IMR-90 (cell line): ENCODE data around the gene TMEM256. TPM values are rescaled to one million over a fixed set of nuclear protein-coding genes. Genes with fewer than 3 reads are reported as not detected.

Experiments used
- ATAC-seq: fragments of 200-7000 bp; cut with Tn5 transposase; 2 replicates; pipeline ENCODE4 v1.9.1; 2020; ENCODE audit warnings: low read depth, mild to moderate bottlenecking, moderate library complexity
- BruUV-seq: library from RNA; stranded (reverse); fragments of 400-500 nt; replicated peaks from 2 replicates; lab custom pipeline; 2021; lab: Mats Ljungman, UMichigan
- CTCF ChIA-PET: fragments of 300-600 bp; formaldehyde crosslinking; extraction: SDS; loops from one replicate; lab custom pipeline; 2021; ENCODE audit warnings: antibody characterized with exemption; lab: Yijun Ruan, JAX
- POLR2A ChIA-PET: fragments of 300-600 bp; sonication (Branson Sonifier 250); formaldehyde crosslinking; loops from one replicate; lab custom pipeline; 2022; ENCODE audit warnings: antibody characterized with exemption; ENCODE audit not compliant: unreplicated experiment; lab: Charles Lee
- DNase-seq: peaks from one replicate; pipeline ENCODE4 v3.0.0; 2013
- H2AFZ ChIP-seq: replicated peaks from 2 replicates; pipeline ENCODE3; 2013; ENCODE audit warnings: low read length, mild to moderate bottlenecking; ENCODE audit not compliant: poor library complexity
- H2AK5ac ChIP-seq: 2 replicates; pipeline ENCODE4 v1.6.1; 2013; ENCODE audit warnings: low read depth, low read length, inconsistent platforms
- H2AK9ac ChIP-seq: replicated peaks from 2 replicates; pipeline ENCODE3; 2013; ENCODE audit warnings: mild to moderate bottlenecking, low read depth, low read length, moderate library complexity; ENCODE audit not compliant: poor library complexity
- H2BK120ac ChIP-seq: 2 replicates; pipeline ENCODE4 v1.6.1; 2013; ENCODE audit warnings: low read depth, low read length, inconsistent platforms
- H2BK15ac ChIP-seq: 3 replicates; pipeline ENCODE4 v1.6.1; 2013; ENCODE audit warnings: low read depth, low read length, inconsistent platforms
- H2BK20ac ChIP-seq: 2 replicates; pipeline ENCODE4 v1.6.1; 2013; ENCODE audit warnings: low read depth, mild to moderate bottlenecking, inconsistent platforms, low read length, moderate library complexity
- H2BK5ac ChIP-seq: 2 replicates; pipeline ENCODE4 v1.6.1; 2013; ENCODE audit warnings: mild to moderate bottlenecking, low read depth, low read length, inconsistent platforms; ENCODE audit not compliant: poor library complexity, severe bottlenecking
- H3K14ac ChIP-seq: replicated peaks from 2 replicates; pipeline ENCODE4 v1.6.1; 2013; ENCODE audit warnings: low read depth, low read length, inconsistent platforms
- H3K18ac ChIP-seq: 2 replicates; pipeline ENCODE4 v1.6.1; 2013; ENCODE audit warnings: low read depth, low read length, control low read depth
- H3K23ac ChIP-seq: 2 replicates; pipeline ENCODE4 v1.6.1; 2013; ENCODE audit warnings: low read depth, low read length, inconsistent platforms
- H3K27ac ChIP-seq: 2 replicates; pipeline ENCODE4 v1.5.1; 2013; ENCODE audit warnings: mild to moderate bottlenecking, control low read depth, low read length; ENCODE audit not compliant: insufficient read depth
- H3K27me3 ChIP-seq: 2 replicates; pipeline ENCODE4 v1.6.1; 2013; ENCODE audit warnings: low read length; ENCODE audit not compliant: control insufficient read depth, insufficient read depth
- H3K36me3 ChIP-seq: 2 replicates; pipeline ENCODE4 v1.6.1; 2013; ENCODE audit warnings: low read length, mixed read lengths; ENCODE audit not compliant: control insufficient read depth, insufficient read depth
- H3K4ac ChIP-seq: 2 replicates; pipeline ENCODE4 v1.6.1; 2013; ENCODE audit warnings: low read depth, low read length, inconsistent platforms
- H3K4me1 ChIP-seq: 2 replicates; pipeline ENCODE4 v1.6.1; 2013; ENCODE audit warnings: low read length, mixed read lengths; ENCODE audit not compliant: control insufficient read depth, insufficient read depth
- H3K4me2 ChIP-seq: 2 replicates; pipeline ENCODE4 v1.6.1; 2013; ENCODE audit warnings: low read depth, mild to moderate bottlenecking, control low read depth, low read length, moderate library complexity
- H3K4me3 ChIP-seq: 2 replicates; pipeline ENCODE4 v1.5.1; 2013; ENCODE audit warnings: low read depth, mild to moderate bottlenecking, control low read depth, low read length, moderate library complexity; ENCODE audit not compliant: insufficient read depth
- H3K56ac ChIP-seq: 2 replicates; pipeline ENCODE4 v1.6.1; 2013; ENCODE audit warnings: low read length, inconsistent platforms; ENCODE audit not compliant: insufficient read depth; ENCODE audit errors: extremely low read depth
- H3K79me1 ChIP-seq, 2 experiments: 2 replicates each; pipeline ENCODE4 v1.6.1; 2013; ENCODE audit warnings: low read length in 2 of 2, inconsistent platforms in 1 of 2, low read depth in 1 of 2
- H3K9ac ChIP-seq: 2 replicates; pipeline ENCODE4 v1.6.1; 2013; ENCODE audit warnings: low read depth, low read length, control low read depth
- H3K9me1 ChIP-seq: 2 replicates; pipeline ENCODE4 v1.6.1; 2013; ENCODE audit warnings: low read length, inconsistent platforms; ENCODE audit not compliant: insufficient read depth
- H3K9me3 ChIP-seq: 2 replicates; pipeline ENCODE4 v1.6.1; 2013; ENCODE audit warnings: low read length; ENCODE audit not compliant: control insufficient read depth, insufficient read depth
- H4K20me1 ChIP-seq: 2 replicates; pipeline ENCODE4 v1.6.1; 2013; ENCODE audit warnings: low read length, inconsistent platforms; ENCODE audit not compliant: insufficient read depth
- H4K5ac ChIP-seq: 2 replicates; pipeline ENCODE4 v1.6.1; 2013; ENCODE audit warnings: mild to moderate bottlenecking, low read depth, low read length, control low read depth
- H4K8ac ChIP-seq, 2 experiments: 2 replicates each; pipeline ENCODE4 v1.6.1; 2013; ENCODE audit warnings: low read depth in 2 of 2, low read length in 2 of 2, control low read depth in 1 of 2, inconsistent platforms in 1 of 2
- H4K91ac ChIP-seq: 2 replicates; pipeline ENCODE4 v1.6.1; 2013; ENCODE audit warnings: low read depth, low read length, inconsistent platforms; ENCODE audit not compliant: insufficient read depth
- BHLHE40 ChIP-seq: fragments of 150-350 bp; IDR thresholded peaks from 2 replicates; pipeline ENCODE4 v1.6.1; 2016; ENCODE audit warnings: mild to moderate bottlenecking, low read depth, low read length
- CEBPB ChIP-seq: IDR thresholded peaks from 2 replicates; pipeline ENCODE4 v1.6.1; 2012; ENCODE audit warnings: low read depth, low read length, improper control_type of control experiment
- CHD1 ChIP-seq: IDR thresholded peaks from 2 replicates; pipeline ENCODE4 v1.6.1; 2012; ENCODE audit warnings: low read depth, low read length, improper control_type of control experiment
- CTCF ChIP-seq: conservative IDR thresholded peaks from 2 replicates; pipeline ENCODE4 v1.5.1; 2012; ENCODE audit warnings: mild to moderate bottlenecking, low read depth, low read length, improper control_type of control experiment
- ELK1 ChIP-seq: fragments of 150-350 bp; IDR thresholded peaks from 2 replicates; pipeline ENCODE4 v1.6.1; 2016; ENCODE audit warnings: low read depth, mild to moderate bottlenecking, low read length, moderate library complexity, borderline replicate concordance
- FOS ChIP-seq: fragments of 150-350 bp; IDR thresholded peaks from 2 replicates; pipeline ENCODE4 v1.6.1; 2016; ENCODE audit warnings: low read depth, low read length
- MAFK ChIP-seq: IDR thresholded peaks from 2 replicates; pipeline ENCODE4 v1.6.1; 2012; ENCODE audit warnings: low read depth, low read length, improper control_type of control experiment
- MAZ ChIP-seq: IDR thresholded peaks from 2 replicates; pipeline ENCODE4 v1.6.1; 2012; ENCODE audit warnings: low read depth, mild to moderate bottlenecking, low read length, improper control_type of control experiment, moderate library complexity, borderline replicate concordance
- MXI1 ChIP-seq: IDR thresholded peaks from 2 replicates; pipeline ENCODE4 v1.6.1; 2012; ENCODE audit warnings: low read depth, mild to moderate bottlenecking, low read length, moderate library complexity, borderline replicate concordance
- NFE2L2 ChIP-seq: fragments of 150-350 bp; IDR thresholded peaks from 2 replicates; pipeline ENCODE4 v1.6.1; 2016; ENCODE audit warnings: low read depth, mild to moderate bottlenecking, low read length
- POLR2A ChIP-seq: IDR thresholded peaks from 2 replicates; pipeline ENCODE4 v1.6.1; 2012; ENCODE audit warnings: mild to moderate bottlenecking, low read depth, low read length
- RAD21 ChIP-seq: IDR thresholded peaks from 2 replicates; pipeline ENCODE4 v1.6.1; 2012; ENCODE audit warnings: low read length, improper control_type of control experiment
- RCOR1 ChIP-seq: IDR thresholded peaks from 2 replicates; pipeline ENCODE4 v1.6.1; 2012; ENCODE audit warnings: mild to moderate bottlenecking, low read length, improper control_type of control experiment; ENCODE audit not compliant: insufficient replicate concordance
- RFX5 ChIP-seq: IDR thresholded peaks from 2 replicates; pipeline ENCODE4 v1.8.0; 2012; ENCODE audit warnings: low read depth, mild to moderate bottlenecking, low read length, moderate library complexity
- SMC3 ChIP-seq: fragments of 150-350 bp; IDR thresholded peaks from 2 replicates; pipeline ENCODE4 v1.6.1; 2016; ENCODE audit warnings: low read depth, mild to moderate bottlenecking, antibody characterized with exemption, low read length, moderate library complexity
- USF2 ChIP-seq: fragments of 150-350 bp; IDR thresholded peaks from 2 replicates; pipeline ENCODE4 v1.6.1; 2017; ENCODE audit warnings: mild to moderate bottlenecking, antibody characterized with exemption, low read length, low read depth
- WGBS, 2 experiments: methylation state at CpG; one replicate each; pipeline versions ENCODE4 v1.1.5 to v1.1.7; 2013; ENCODE audit warnings: missing lambda C conversion rate in 2 of 2; ENCODE audit not compliant: insufficient read length in 1 of 2; ENCODE audit errors: extremely low coverage in 2 of 2; 5-methylcytosine and 5-hydroxymethylcytosine counted together
- dilution Hi-C: fragments of 300-500 bp; cut with HindIII; formaldehyde crosslinking; loops from one replicate; pipeline ENCODE4 v1.14.3; 2018; ENCODE audit warnings: low sequenced_read_pairs; ENCODE audit not compliant: unreplicated experiment
- in situ Hi-C: fragments of 300-500 bp; cut with MboI; formaldehyde crosslinking; loops from 3 replicates; pipeline ENCODE4 v1.14.3; 2019; ENCODE audit warnings: low sequenced_read_pairs, inconsistent platforms, mixed read lengths
- intact Hi-C: fragments of 100-400 bp; cut with micrococcal nuclease; formaldehyde crosslinking; loops from 2 replicates; pipeline ENCODE4 v1.10.0; 2022
- polyA plus RNA-seq, 3 experiments: library from polyadenylated mRNA; depleted of rRNA; stranded (reverse); fragments of >200 nt; gene quantifications; 2 replicates each; pipeline ENCODE4 v1.2.3, GENCODE V29; 2012; ENCODE audit warnings: low replicate concordance in 1 of 3
- total RNA-seq: library from RNA; depleted of rRNA; stranded (reverse); fragments of >200 nt; gene quantifications from 2 replicates; pipeline ENCODE4 v1.2.3, GENCODE V29; 2012

TMEM256 gene
- total and polyA plus RNA-seq, 2 of the 4 experiments (the other 2 are of a cell fraction): 38.4 to 174 TPM

- BruUV-seq: no TSS peak
Observed at GRCh38 chr17:7398612-7399011, 5.3 kb downstream of the TMEM256 start.

More at GRCh38 chr17:7398612-7399011, 5.3 kb downstream of the TMEM256 start:
- ChIA-PET CTCF (interaction anchor here (0.6 kb wide), 1 partner anchor 43 kb away, joined by 5 read pairs; no protein-coding TSS in a partner anchor), POLR2A (no interaction called here)
- Histone ChIP-seq H4K91ac (no peak overlapping the region), H3K4ac (no peak overlapping the region), H3K27ac (no peak overlapping the region), H2BK20ac (no peak overlapping the region), H3K79me1 (peaks cover 15 to 32% of the 10 kb centered on the region in 2 experiments), H3K4me2 (no peak overlapping the region), H2BK5ac (no peak overlapping the region), H2BK15ac (no peak overlapping the region), H3K4me3 (no peak overlapping the region), H3K9ac (no peak overlapping the region), H3K18ac (no peak overlapping the region), H2BK120ac (no peak overlapping the region), H3K14ac (no peak overlapping the region), H2AK9ac (no peak overlapping the region), H3K27me3 (no peaks in the 10 kb centered on the region), H4K20me1 (no peaks in the 10 kb centered on the region), H3K9me1 (peaks cover 4% of the 10 kb centered on the region; the same call in 1 of the 2 replicates), H3K23ac (no peak overlapping the region), H3K36me3 (no peaks in the 10 kb centered on the region), H3K9me3 (no peaks in the 10 kb centered on the region), H4K5ac (no peak overlapping the region), H3K4me1 (peaks cover 8% of the 10 kb centered on the region), H2AFZ (no peak overlapping the region), H3K56ac (no peak overlapping the region), H4K8ac (no peak overlapping the region), H2AK5ac (no peak overlapping the region)
- dilution Hi-C loops (no loop called here), intact Hi-C loops (no loop called here), in situ Hi-C loops (no loop called here)
- TF ChIP-seq SMC3: no peak
- no peak for TF ChIP-seq RCOR1
- TF ChIP-seq CEBPB: no peak
- TF ChIP-seq FOS: no peak
- no peak for TF ChIP-seq MAFK
- TF ChIP-seq BHLHE40: no peak
- TF ChIP-seq MXI1: no peak
- no peak for TF ChIP-seq RFX5
- no peak for TF ChIP-seq ELK1
- no peak for TF ChIP-seq RAD21
- TF ChIP-seq NFE2L2: no peak
- TF ChIP-seq CHD1: no peak
- TF ChIP-seq CTCF: no peak
- no peak for TF ChIP-seq POLR2A
- no peak for TF ChIP-seq USF2
- TF ChIP-seq MAZ: no peak
- ATAC-seq (no peak), DNase-seq (no peak)
- WGBS, 2 experiments: no CpG with 5 or more reads among the region's 2 CpGs
